Neutrophil (primary cell): ENCODE measurements around the gene MS4A15.

Experiments
- H3K27ac ChIP-seq: fragments of 200-600 bp; sonication (generic); 2 replicates; pipeline ENCODE4 v1.5.1; 2016; ENCODE audit warnings: mild to moderate bottlenecking, moderate library complexity
- H3K27me3 ChIP-seq: fragments of 200-600 bp; sonication (generic); 2 replicates; pipeline ENCODE4 v1.6.0; 2016; ENCODE audit warnings: mild to moderate bottlenecking
- H3K36me3 ChIP-seq: fragments of 200-600 bp; sonication (generic); 2 replicates; pipeline ENCODE4 v1.5.1; 2017
- H3K4me1 ChIP-seq, 2 experiments: fragments of 200-600 bp in 1 of 2; sonication (generic) in 1 of 2; 1 replicate in 1 of 2; 2 replicates in 1 of 2; pipeline versions ENCODE4 v1.5.1 to v1.6.1; 2013 to 2016; ENCODE audit warnings: low read depth in 1 of 2, low read length in 1 of 2, mild to moderate bottlenecking in 1 of 2, moderate library complexity in 1 of 2; ENCODE audit not compliant: control insufficient read depth in 1 of 2, insufficient read depth in 1 of 2
- H3K4me3 ChIP-seq, 2 experiments: fragments of 200-600 bp in 1 of 2; sonication (generic) in 1 of 2; 1 replicate in 1 of 2; 2 replicates in 1 of 2; pipeline ENCODE4 v1.5.1; 2013 to 2016; ENCODE audit warnings: low read depth in 1 of 2, low read length in 1 of 2, mild to moderate bottlenecking in 1 of 2, moderate library complexity in 1 of 2
- H3K9me3 ChIP-seq: fragments of 200-600 bp; sonication (generic); 2 replicates; pipeline ENCODE4 v1.5.1; 2016
- TF ChIP-seq, protein P1 (sequence below): fragments of 200-600 bp; sonication (generic); IDR thresholded peaks from 2 replicates; pipeline ENCODE4 v1.5.1; 2016; ENCODE audit warnings: antibody characterized with exemption

MS4A15 gene

DNA sequence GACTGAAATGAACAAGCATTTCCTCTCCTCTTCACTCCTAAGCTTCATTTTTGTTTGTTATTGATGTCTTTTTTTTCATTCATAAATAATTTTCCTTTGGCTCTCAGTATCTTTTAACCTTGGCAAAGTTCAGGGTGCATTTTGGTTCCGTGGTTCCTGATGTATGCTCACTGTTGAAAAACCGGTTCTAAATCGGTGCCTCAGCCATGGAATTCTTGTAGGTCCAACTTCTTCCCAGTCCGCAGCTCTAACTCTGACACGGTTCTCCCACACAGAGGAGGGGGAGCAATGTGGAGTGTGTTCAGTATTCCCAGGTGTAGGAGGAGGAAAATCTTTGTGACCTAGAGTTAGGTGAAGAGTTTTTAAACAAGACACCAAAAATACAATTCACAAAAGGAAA lies 12.6 kb upstream of the MS4A15 start:
- Histone ChIP-seq H3K4me1 (no peaks in the 10 kb centered on the region), H3K27me3 (no peaks in the 10 kb centered on the region), H3K9me3 (no peaks in the 10 kb centered on the region), H3K4me3 (no peak overlapping the region), H3K27ac (no peak overlapping the region), H3K36me3 (no peaks in the 10 kb centered on the region)
- TF ChIP-seq, protein P1, sequence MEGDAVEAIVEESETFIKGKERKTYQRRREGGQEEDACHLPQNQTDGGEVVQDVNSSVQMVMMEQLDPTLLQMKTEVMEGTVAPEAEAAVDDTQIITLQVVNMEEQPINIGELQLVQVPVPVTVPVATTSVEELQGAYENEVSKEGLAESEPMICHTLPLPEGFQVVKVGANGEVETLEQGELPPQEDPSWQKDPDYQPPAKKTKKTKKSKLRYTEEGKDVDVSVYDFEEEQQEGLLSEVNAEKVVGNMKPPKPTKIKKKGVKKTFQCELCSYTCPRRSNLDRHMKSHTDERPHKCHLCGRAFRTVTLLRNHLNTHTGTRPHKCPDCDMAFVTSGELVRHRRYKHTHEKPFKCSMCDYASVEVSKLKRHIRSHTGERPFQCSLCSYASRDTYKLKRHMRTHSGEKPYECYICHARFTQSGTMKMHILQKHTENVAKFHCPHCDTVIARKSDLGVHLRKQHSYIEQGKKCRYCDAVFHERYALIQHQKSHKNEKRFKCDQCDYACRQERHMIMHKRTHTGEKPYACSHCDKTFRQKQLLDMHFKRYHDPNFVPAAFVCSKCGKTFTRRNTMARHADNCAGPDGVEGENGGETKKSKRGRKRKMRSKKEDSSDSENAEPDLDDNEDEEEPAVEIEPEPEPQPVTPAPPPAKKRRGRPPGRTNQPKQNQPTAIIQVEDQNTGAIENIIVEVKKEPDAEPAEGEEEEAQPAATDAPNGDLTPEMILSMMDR, result no peak

DNA sequence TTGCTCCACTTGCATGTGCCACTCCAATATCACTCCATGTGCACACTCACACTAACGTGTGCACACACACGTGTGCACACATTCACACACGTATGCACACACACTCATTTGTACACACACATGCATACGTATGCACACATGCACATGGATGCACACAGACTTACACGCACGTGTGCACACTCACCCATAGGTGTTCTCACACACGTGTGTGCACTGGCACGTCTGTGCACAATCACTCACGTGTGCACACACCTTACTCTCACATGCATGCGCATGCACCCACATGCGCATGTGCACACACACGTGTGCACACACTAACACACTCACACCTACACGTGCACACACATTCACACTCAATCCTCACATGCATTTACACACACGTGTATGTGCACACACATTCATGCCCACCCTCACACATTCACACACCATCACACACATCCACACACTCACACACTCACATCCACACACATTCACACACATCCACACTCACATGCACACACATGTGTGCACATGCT lies 9.3 kb upstream of the MS4A15 start:
- H3K4me3 ChIP-seq, result no peak overlapping the region
- H3K4me1 ChIP-seq, result no peaks in the 10 kb centered on the region
- H3K9me3 ChIP-seq, result no peaks in the 10 kb centered on the region
- H3K36me3 ChIP-seq, result no peaks in the 10 kb centered on the region
- TF ChIP-seq, protein P1, result no peak
- no peak overlapping the region for H3K27ac ChIP-seq
- H3K27me3 ChIP-seq, result peaks cover 5% of the 10 kb centered on the region

DNA sequence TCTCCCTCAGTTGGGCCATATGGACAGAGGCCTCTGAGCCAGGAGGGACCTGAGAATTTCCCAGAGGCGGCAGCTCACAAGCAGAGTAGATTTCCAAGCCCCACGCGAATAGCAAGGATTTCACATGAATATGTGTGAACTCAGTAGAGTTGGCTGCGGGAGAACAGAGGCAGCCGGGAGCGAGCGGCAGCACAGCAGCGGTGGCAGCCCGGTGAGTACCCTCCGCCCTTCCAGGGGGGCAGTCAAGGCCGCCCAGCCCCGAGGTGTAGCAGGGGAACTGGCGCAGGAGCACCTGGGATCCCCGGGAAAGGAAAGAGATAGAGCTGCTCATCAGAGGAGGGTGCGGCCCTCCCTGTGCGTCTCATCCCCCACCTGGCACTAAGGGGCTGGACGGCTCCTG lies 8.4 kb upstream of the MS4A15 start:
- no peaks in the 10 kb centered on the region for H3K4me1 ChIP-seq
- H3K9me3 ChIP-seq, result no peaks in the 10 kb centered on the region
- H3K36me3 ChIP-seq, result no peaks in the 10 kb centered on the region
- peaks cover 13% of the 10 kb centered on the region for H3K27me3 ChIP-seq
- H3K4me3 ChIP-seq, result no peak overlapping the region
- TF ChIP-seq, protein P1, result no peak
- H3K27ac ChIP-seq, result no peak overlapping the region

DNA sequence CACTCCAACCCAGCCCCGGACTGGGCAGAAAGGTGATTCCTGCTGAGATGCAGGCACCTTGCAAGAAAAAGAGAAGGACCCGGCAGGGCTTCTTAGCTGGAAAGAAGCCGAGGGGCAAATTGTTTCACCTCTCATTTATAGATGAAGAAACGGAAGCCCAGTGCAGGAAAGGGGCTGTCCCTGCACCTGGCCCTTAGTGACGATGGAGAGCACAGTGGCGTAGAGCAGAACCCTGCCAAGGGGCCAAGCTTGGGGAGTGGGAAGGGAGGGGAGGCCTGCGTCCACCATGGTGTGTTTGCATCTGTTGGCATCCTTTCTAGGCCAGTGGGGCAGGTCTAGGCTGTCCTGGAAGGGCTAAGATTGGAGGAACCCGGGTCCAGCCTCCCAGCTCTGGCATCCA lies 7.8 kb upstream of the MS4A15 start:
- Histone ChIP-seq H3K4me1 (no peaks in the 10 kb centered on the region), H3K27me3 (peaks cover 16% of the 10 kb centered on the region), H3K4me3 (no peak overlapping the region), H3K9me3 (no peaks in the 10 kb centered on the region), H3K27ac (no peak overlapping the region), H3K36me3 (no peaks in the 10 kb centered on the region)
- TF ChIP-seq, protein P1, result no peak

DNA sequence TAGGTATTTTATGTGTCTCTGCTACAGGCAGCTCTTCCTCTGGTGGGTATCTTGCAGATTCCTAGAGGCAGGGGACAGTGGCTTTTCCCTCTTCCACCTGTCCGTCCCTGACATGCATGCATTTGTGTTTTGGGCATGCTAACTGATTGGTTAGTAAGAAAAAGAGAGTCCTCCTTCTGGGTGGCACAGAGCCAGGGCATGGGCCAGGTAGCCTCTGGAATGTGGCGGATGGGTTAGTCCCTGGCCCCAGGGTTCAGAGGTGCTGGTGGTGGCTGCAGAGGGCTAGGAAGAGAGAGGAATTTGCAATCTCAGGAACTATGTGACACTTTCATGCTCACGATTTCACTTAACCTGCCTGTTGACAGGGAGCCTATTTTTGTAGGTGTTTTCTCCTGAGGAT lies 5.8 kb upstream of the MS4A15 start:
- Histone ChIP-seq H3K36me3 (no peaks in the 10 kb centered on the region), H3K4me3 (no peak overlapping the region), H3K9me3 (no peaks in the 10 kb centered on the region), H3K4me1 (no peaks in the 10 kb centered on the region), H3K27me3 (peaks cover 16% of the 10 kb centered on the region), H3K27ac (no peak overlapping the region)
- TF ChIP-seq, protein P1, result no peak

DNA sequence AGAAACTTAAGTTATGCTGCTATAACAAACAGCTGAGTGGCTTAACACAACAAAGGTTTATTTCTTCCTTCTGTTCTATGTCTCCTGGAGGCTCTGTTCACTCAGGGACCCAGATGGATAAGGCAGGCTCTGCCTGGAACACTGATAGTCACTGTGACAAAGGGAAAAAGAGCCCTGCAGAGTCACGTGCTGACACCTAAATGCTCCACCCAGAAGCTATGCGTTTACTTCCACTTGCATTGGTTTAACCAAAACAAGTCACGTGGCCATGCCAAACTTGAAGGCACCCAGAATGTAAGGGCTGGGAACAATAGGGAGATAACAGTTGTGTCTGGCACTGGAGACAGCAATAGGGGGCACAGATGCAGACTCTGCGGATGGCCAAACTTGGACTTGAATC lies 3.4 kb upstream of the MS4A15 start:
- TF ChIP-seq, protein P1, result no peak
- Histone ChIP-seq H3K4me3 (no peak overlapping the region), H3K36me3 (no peaks in the 10 kb centered on the region), H3K27me3 (peaks cover 26% of the 10 kb centered on the region), H3K4me1 (no peaks in the 10 kb centered on the region), H3K9me3 (no peaks in the 10 kb centered on the region), H3K27ac (no peak overlapping the region)
